CD8-positive, alpha-beta memory T cell (primary cell): Measurements from ENCODE around the gene RBP5. TPM values are rescaled to one million over a fixed set of nuclear protein-coding genes. Genes with fewer than 3 reads are reported as not detected.
A peak's percentile ranks its signal among the peaks of the same experiment; 100 is the strongest.

Source experiments
- CTCF ChIA-PET: fragments of 350-600 bp; sonication (Branson Sonifier 250); formaldehyde crosslinking; loops from one replicate; lab custom pipeline; 2021; ENCODE audit warnings: antibody characterized with exemption; lab: Charles Lee
- POLR2A ChIA-PET: fragments of 350-600 bp; sonication (Branson Sonifier 250); formaldehyde crosslinking; loops from one replicate; lab custom pipeline; 2021; ENCODE audit warnings: antibody characterized with exemption; lab: Charles Lee
- DNase-seq, 5 donors: peaks; one replicate each; pipeline versions ENCODE4 v3.0.0 to v3.0.0-alpha.2; 2020 to 2022; ENCODE audit warnings: mixed read lengths in 1 of 5
- H3K27ac ChIP-seq: one replicate; pipeline ENCODE4 v1.7.0; 2013; ENCODE audit warnings: low read depth, mild to moderate bottlenecking, low read length, moderate library complexity
- H3K27me3 ChIP-seq: 2 replicates; pipeline ENCODE4 v1.7.0; 2013; ENCODE audit warnings: low read length, mild to moderate bottlenecking; ENCODE audit not compliant: insufficient read depth, poor library complexity, severe bottlenecking
- H3K36me3 ChIP-seq: 2 replicates; pipeline ENCODE4 v1.7.0; 2013; ENCODE audit warnings: mild to moderate bottlenecking, low read length, moderate library complexity; ENCODE audit not compliant: insufficient read depth
- H3K4me1 ChIP-seq: 2 replicates; pipeline ENCODE4 v1.7.0; 2013; ENCODE audit warnings: mild to moderate bottlenecking, low read length, moderate library complexity; ENCODE audit not compliant: insufficient read depth
- H3K4me3 ChIP-seq: 2 replicates; pipeline ENCODE4 v1.7.0; 2013; ENCODE audit warnings: mild to moderate bottlenecking, low read length
- H3K9me3 ChIP-seq: 2 replicates; pipeline ENCODE4 v1.7.0; 2013; ENCODE audit warnings: mild to moderate bottlenecking, low read length
- H3K27ac Mint-ChIP-seq, 8 donors: one replicate each; pipeline ENCODE4 v1.8.0; 2020 to 2021; ENCODE audit warnings: mixed read lengths in 8 of 8, mild to moderate bottlenecking in 6 of 8, inconsistent platforms in 3 of 8, moderate library complexity in 3 of 8
- H3K27me3 Mint-ChIP-seq, 2 donors: one replicate each; pipeline ENCODE4 v1.8.0; 2020 to 2021; ENCODE audit warnings: mixed read lengths in 2 of 2, mild to moderate bottlenecking in 1 of 2, moderate library complexity in 1 of 2
- H3K36me3 Mint-ChIP-seq, 3 donors: one replicate each; pipeline ENCODE4 v1.8.0; 2020 to 2021; ENCODE audit warnings: mixed read lengths in 3 of 3, inconsistent platforms in 1 of 3, mild to moderate bottlenecking in 1 of 3
- H3K4me1 Mint-ChIP-seq, 3 donors: one replicate each; pipeline ENCODE4 v1.8.0; 2020 to 2021; ENCODE audit warnings: mixed read lengths in 3 of 3, inconsistent platforms in 1 of 3, mild to moderate bottlenecking in 1 of 3
- H3K4me3 Mint-ChIP-seq, 7 donors: one replicate each; pipeline ENCODE4 v1.8.0; 2020 to 2021; ENCODE audit warnings: mixed read lengths in 7 of 7, mild to moderate bottlenecking in 6 of 7, moderate library complexity in 4 of 7, inconsistent platforms in 2 of 7
- H3K9me3 Mint-ChIP-seq, 5 donors: one replicate each; pipeline ENCODE4 v1.8.0; 2020 to 2022; ENCODE audit warnings: mixed read lengths in 5 of 5, mild to moderate bottlenecking in 3 of 5, moderate library complexity in 2 of 5, inconsistent platforms in 1 of 5
- polyA plus RNA-seq: library from polyadenylated mRNA; unstranded; fragments of 300-500 nt; fragmentation: Illumina TruSeq; gene quantifications from one replicate; pipeline ENCODE4 v1.2.3, GENCODE V29; 2021
- total RNA-seq, 2 experiments: library from RNA; stranded (reverse); gene quantifications; one replicate each; pipeline ENCODE4 v1.2.3, GENCODE V29; 2021

The RBP5 gene
- total and polyA plus RNA-seq, 3 experiments from 2014 or later = 0.31 TPM; not detected in 2

DNA sequence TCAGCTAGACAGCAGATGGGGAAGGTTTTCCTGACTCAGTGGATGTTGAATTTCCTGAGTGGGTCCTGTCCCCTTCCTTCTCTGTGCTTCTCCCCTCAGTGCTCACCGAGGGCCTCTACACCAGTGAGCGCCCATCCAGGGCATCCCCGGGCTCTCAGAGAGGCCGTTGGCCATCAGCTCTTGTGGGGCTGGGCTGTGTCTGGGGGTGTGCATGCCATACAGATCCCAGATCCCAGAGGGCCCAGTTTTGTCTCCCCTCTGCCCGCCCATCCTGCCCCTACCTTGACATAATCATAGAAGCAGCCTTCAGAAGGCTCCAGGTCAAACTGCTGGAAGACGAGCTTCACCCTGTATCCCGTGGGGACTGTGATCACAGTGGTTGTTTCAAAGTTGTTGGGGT lies 37.5 kb downstream of the RBP5 start:
- Histone ChIP-seq H3K27me3 (no peaks in the 10 kb centered on the region), H3K9me3 (no peaks in the 10 kb centered on the region), H3K4me1 (peaks cover 12% of the 10 kb centered on the region), H3K4me3 (no peak overlapping the region), H3K27ac (no peak overlapping the region), H3K36me3 (no peaks in the 10 kb centered on the region)
- Mint-ChIP-seq H3K36me3 (peaks cover 0 to 3% (median 0%) of the 10 kb centered on the region in 3 donors), H3K4me3 (peak overlapping the region in 3 of 7 donors; percentile 11 to 85 (median 25)), H3K4me1 (peaks cover 6 to 11% (median 9%) of the 10 kb centered on the region in 3 donors), H3K27ac (peak overlapping the region in 2 of 8 donors; percentile 27 to 35), H3K9me3 (no peaks in the 10 kb centered on the region), H3K27me3 (peaks cover 2 to 6% of the 10 kb centered on the region in 2 donors)
- DNase-seq = no peak
- ChIA-PET CTCF (interaction anchor here (0.8 to 5.1 kb wide), 5 partner anchors 17 to 219 kb away, joined by 3 to 27 read pairs (median 3); partner anchors contain the start of gene C1RL), POLR2A (no interaction called here)

DNA sequence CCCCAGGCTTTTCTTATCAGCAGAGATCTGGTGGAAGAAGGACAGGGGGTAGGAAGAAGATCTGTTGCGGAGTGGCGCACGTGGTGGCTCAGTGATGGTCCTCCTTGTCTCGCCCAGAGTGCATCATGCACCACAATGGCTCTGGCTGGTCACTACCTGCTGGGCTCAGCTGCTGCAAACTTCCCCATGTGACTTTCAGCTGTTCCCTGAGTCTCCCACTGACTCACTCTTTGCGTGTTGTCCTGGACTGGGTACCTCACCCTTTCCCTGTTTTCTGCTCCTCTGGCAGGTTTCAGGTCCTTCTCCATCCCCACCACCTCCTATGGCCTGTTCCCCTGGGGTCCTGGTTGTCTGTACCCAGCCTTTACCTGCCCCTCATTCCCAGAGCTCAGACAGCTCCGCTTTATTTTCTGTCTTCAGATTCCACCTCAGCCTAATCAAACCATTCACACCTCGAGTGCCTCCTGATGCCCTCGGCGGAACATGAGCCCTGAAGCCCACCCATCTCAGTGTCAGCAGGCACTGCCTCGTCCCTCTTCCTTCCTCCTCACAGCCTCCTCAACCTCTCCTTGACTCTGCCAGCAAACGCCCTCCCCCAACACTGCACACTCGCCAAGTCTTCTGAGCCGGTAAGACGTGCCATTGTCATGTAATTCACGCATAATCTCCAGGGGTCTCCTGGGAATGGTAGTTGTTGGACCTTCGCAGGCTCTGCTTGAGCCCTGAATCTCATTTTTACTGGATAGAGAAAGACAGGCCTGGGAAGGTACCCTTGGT lies 38.3 kb downstream of the RBP5 start:
- ChIA-PET CTCF (interaction anchor here (0.6 to 5.1 kb wide), 7 partner anchors 8 to 166 kb away, joined by 3 to 27 read pairs (median 4); partner anchors contain the start of gene C1RL), POLR2A (no interaction called here)
- Mint-ChIP-seq H3K27ac (peak overlapping the region in 1 of 8 donors; percentile 74), H3K9me3 (no peaks in the 10 kb centered on the region), H3K27me3 (peaks cover 2 to 6% of the 10 kb centered on the region in 2 donors), H3K4me3 (peak overlapping the region in 1 of 7 donors; percentile 13), H3K36me3 (peaks cover 0 to 3% (median 0%) of the 10 kb centered on the region in 3 donors), H3K4me1 (peaks cover 6 to 11% (median 9%) of the 10 kb centered on the region in 3 donors)
- Histone ChIP-seq H3K36me3 (no peaks in the 10 kb centered on the region), H3K4me1 (peaks cover 12% of the 10 kb centered on the region), H3K27me3 (no peaks in the 10 kb centered on the region), H3K27ac (no peak overlapping the region), H3K4me3 (no peak overlapping the region), H3K9me3 (no peaks in the 10 kb centered on the region)
- DNase-seq = no peak

- DNase-seq = no peak
- H3K36me3 ChIP-seq = no peaks in the 10 kb centered on the region
- peaks cover 6 to 11% (median 9%) of the 10 kb centered on the region in 3 donors for H3K4me1 Mint-ChIP-seq
- ChIA-PET POLR2A (no interaction called here), CTCF (interaction anchor here (1.3 to 5.1 kb wide), 5 partner anchors 9 to 165 kb away, joined by 3 to 27 read pairs (median 4); partner anchors contain the start of gene C1RL)
- H3K27me3 Mint-ChIP-seq = peaks cover 2 to 6% of the 10 kb centered on the region in 2 donors
- peaks cover 0 to 3% (median 0%) of the 10 kb centered on the region in 3 donors for H3K36me3 Mint-ChIP-seq
- peak overlapping the region in 2 of 8 donors; percentile 86 to 87 for H3K27ac Mint-ChIP-seq
- H3K9me3 Mint-ChIP-seq = no peaks in the 10 kb centered on the region
- H3K4me3 Mint-ChIP-seq = no peak overlapping the region
- H3K27ac ChIP-seq = no peak overlapping the region
- no peaks in the 10 kb centered on the region for H3K9me3 ChIP-seq
- peaks cover 12% of the 10 kb centered on the region for H3K4me1 ChIP-seq
- H3K4me3 ChIP-seq = no peak overlapping the region
- no peaks in the 10 kb centered on the region for H3K27me3 ChIP-seq
These were observed 39.4 kb downstream of the RBP5 start for GRCh38 chr12:7089196-7089871.

DNA sequence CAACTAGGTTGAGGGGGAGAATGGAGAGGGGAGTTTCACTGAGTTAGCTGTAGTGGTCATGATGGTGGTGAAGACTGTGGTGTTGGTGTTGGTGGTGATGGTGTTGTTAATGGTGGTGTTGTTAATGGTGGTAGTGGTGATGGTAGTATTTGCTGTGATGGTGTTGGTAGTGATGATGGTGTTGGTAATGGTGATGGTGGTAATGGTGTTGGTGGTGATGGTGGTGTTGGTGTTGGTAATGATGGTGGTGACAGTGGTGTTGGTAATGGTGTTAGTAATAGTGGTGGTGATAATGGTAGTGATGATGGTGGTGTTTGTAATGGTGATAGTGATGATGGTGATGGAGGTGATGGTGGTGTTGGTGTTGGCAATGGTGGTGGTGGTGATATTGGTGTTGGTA lies 45.6 kb downstream of the RBP5 start:
- H3K4me1 ChIP-seq = no peaks in the 10 kb centered on the region
- no peak for DNase-seq
- Mint-ChIP-seq H3K9me3 (no peaks in the 10 kb centered on the region), H3K4me3 (no peak overlapping the region), H3K4me1 (no peaks in the 10 kb centered on the region), H3K27ac (peak overlapping the region in 1 of 8 donors; percentile 45), H3K27me3 (peaks cover 0 to 4% of the 10 kb centered on the region in 2 donors), H3K36me3 (peaks cover 0 to 3% (median 0%) of the 10 kb centered on the region in 3 donors)
- H3K36me3 ChIP-seq = no peaks in the 10 kb centered on the region
- H3K4me3 ChIP-seq = no peak overlapping the region
- no peak overlapping the region for H3K27ac ChIP-seq
- H3K9me3 ChIP-seq = no peaks in the 10 kb centered on the region
- CTCF ChIA-PET = no interaction called here
- POLR2A ChIA-PET = no interaction called here
- no peaks in the 10 kb centered on the region for H3K27me3 ChIP-seq

DNA sequence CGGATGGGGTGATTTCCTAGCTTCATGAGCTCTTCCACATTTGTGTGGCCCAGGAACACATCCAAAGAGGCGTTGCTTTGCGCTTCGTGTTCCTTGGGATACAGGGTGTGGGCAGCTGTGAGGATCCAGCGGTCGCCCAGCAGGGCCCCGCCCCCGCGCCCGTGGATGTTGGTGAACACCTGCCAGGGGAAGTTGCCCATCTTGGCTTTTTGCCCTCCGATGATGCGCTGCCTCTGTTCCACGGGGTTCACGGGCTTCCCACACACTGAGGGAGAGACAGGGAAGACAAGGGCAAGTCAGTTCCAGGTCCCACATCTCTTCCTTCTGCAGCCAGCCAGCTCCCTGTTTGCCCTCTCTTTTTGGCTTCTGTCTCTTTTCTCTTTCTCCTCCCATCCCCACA lies 47.7 kb downstream of the RBP5 start:
- peak overlapping the region in 1 of 7 donors; percentile 42 for H3K4me3 Mint-ChIP-seq
- Histone ChIP-seq H3K27ac (no peak overlapping the region), H3K4me1 (no peaks in the 10 kb centered on the region), H3K27me3 (no peaks in the 10 kb centered on the region), H3K36me3 (no peaks in the 10 kb centered on the region), H3K4me3 (no peak overlapping the region), H3K9me3 (no peaks in the 10 kb centered on the region)
- H3K9me3 Mint-ChIP-seq = no peaks in the 10 kb centered on the region
- H3K27me3 Mint-ChIP-seq = peaks cover 0 to 4% of the 10 kb centered on the region in 2 donors
- no peak overlapping the region for H3K27ac Mint-ChIP-seq
- CTCF ChIA-PET = interaction anchor here (0.7 kb wide), 1 partner anchor 190 kb away, joined by 3 read pairs; no protein-coding TSS in a partner anchor
- POLR2A ChIA-PET = no interaction called here
- H3K36me3 Mint-ChIP-seq = no peaks in the 10 kb centered on the region
- DNase-seq = no peak
- peaks cover 0 to 4% (median 2%) of the 10 kb centered on the region in 3 donors for H3K4me1 Mint-ChIP-seq

DNA sequence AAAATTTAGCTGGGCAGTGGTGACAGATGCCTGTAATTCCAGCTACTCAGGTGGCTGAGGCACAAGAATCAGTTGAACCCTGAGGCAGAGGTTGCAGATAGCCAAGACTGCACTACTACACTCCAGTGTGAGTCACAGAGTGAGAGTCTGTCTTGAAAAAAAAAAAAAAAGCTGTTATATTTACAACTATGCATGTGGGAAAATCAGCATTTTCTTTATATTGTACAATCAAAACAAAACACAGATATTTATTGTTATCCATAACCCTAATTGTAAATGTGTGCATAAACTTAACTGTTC lies 48.9 kb downstream of the RBP5 start:
- H3K27me3 Mint-ChIP-seq = peaks cover 2 to 4% of the 10 kb centered on the region in 2 donors
- Histone ChIP-seq H3K4me3 (no peak overlapping the region), H3K36me3 (no peaks in the 10 kb centered on the region), H3K27ac (no peak overlapping the region), H3K9me3 (no peaks in the 10 kb centered on the region), H3K4me1 (no peaks in the 10 kb centered on the region), H3K27me3 (no peaks in the 10 kb centered on the region)
- H3K9me3 Mint-ChIP-seq = no peaks in the 10 kb centered on the region
- H3K4me1 Mint-ChIP-seq = peaks cover 0 to 10% (median 8%) of the 10 kb centered on the region in 3 donors
- POLR2A ChIA-PET = no interaction called here
- H3K4me3 Mint-ChIP-seq = no peak overlapping the region
- H3K36me3 Mint-ChIP-seq = no peaks in the 10 kb centered on the region
- H3K27ac Mint-ChIP-seq = no peak overlapping the region
- CTCF ChIA-PET = interaction anchor here (1.1 to 1.5 kb wide), 2 partner anchors 10 to 54 kb away, joined by 4 read pairs; no protein-coding TSS in a partner anchor
- no peak for DNase-seq

DNA sequence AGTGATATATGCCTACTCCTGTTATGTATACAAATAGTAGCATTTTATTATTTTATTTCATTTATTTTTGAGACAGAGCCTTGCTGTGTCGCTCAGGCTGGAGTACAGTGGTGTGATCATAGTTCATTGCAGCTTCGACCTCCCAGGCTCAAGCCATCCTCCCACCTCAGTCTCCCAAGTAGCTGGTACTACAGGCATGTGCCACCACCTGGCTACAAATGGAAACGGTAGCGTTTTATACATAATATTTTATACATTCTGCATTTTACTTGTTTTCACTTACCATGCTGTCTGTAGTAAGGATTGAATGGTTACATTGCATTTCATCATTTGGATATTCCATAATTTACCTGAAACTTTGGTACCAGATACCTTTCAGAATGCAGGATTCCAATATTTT lies 50.5 kb downstream of the RBP5 start:
- Mint-ChIP-seq H3K9me3 (no peaks in the 10 kb centered on the region), H3K27me3 (peaks cover 4 to 10% of the 10 kb centered on the region in 2 donors), H3K27ac (no peak overlapping the region), H3K4me1 (peaks cover 0 to 10% (median 8%) of the 10 kb centered on the region in 3 donors), H3K36me3 (no peaks in the 10 kb centered on the region), H3K4me3 (no peak overlapping the region)
- H3K4me1 ChIP-seq = no peaks in the 10 kb centered on the region
- no peak for DNase-seq
- no peaks in the 10 kb centered on the region for H3K36me3 ChIP-seq
- H3K9me3 ChIP-seq = no peaks in the 10 kb centered on the region
- H3K27ac ChIP-seq = no peak overlapping the region
- H3K4me3 ChIP-seq = no peak overlapping the region
- H3K27me3 ChIP-seq = no peaks in the 10 kb centered on the region
- CTCF ChIA-PET = interaction anchor here (1.2 kb wide), 1 partner anchor 11 kb away, joined by 3 read pairs; no protein-coding TSS in a partner anchor
- POLR2A ChIA-PET = no interaction called here
